HepG2 (cell line): Measurements from ENCODE around the gene EMC8. TPM values are rescaled to one million over a fixed set of nuclear protein-coding genes. Genes with fewer than 3 reads are reported as not detected.

Experiments used
- ARHGAP35 ChIP-seq: sonication (generic); formaldehyde crosslinking; IDR thresholded peaks from 2 replicates; pipeline ENCODE4 v1.9.0; 2022; ENCODE audit warnings: mild to moderate bottlenecking, inconsistent platforms, moderate library complexity, missing genetic modification reagents, borderline replicate concordance
- CBX2 ChIP-seq, 2 experiments: fragments of 200-600 bp in 1 of 2; sonication (generic); formaldehyde crosslinking in 1 of 2; IDR thresholded peaks; 2 replicates each; pipeline versions ENCODE4 v1.7.0 to v1.8.1; 2018 to 2022; ENCODE audit warnings: low read depth in 2 of 2, low read length in 1 of 2, mild to moderate bottlenecking in 1 of 2, missing genetic modification reagents in 1 of 2
- CEBPG ChIP-seq: IDR thresholded peaks from 2 replicates; pipeline ENCODE4 v1.6.1; 2016
- ETS1 ChIP-seq: sonication (generic); formaldehyde crosslinking; IDR thresholded peaks from 2 replicates; pipeline ENCODE4 v1.4.0; 2020; ENCODE audit warnings: missing genetic modification reagents
- ETV5 ChIP-seq: IDR thresholded peaks from 2 replicates; pipeline ENCODE4 v1.6.1; 2018; ENCODE audit warnings: missing biosample characterization, missing genetic modification reagents, inconsistent platforms, borderline replicate concordance
- GATA4 ChIP-seq: sonication (generic); IDR thresholded peaks from 2 replicates; pipeline ENCODE4 v1.6.1; 2016; ENCODE audit warnings: antibody characterized with exemption, low read depth, borderline replicate concordance
- GLI4 ChIP-seq: sonication (generic); formaldehyde crosslinking; IDR thresholded peaks from 2 replicates; pipeline ENCODE4 v1.5.1; 2020; ENCODE audit warnings: missing genetic modification reagents, mild to moderate bottlenecking, moderate library complexity, borderline replicate concordance
- GMEB1 ChIP-seq: sonication (generic); formaldehyde crosslinking; IDR thresholded peaks from 2 replicates; pipeline ENCODE4 v1.5.1; 2020; ENCODE audit warnings: missing genetic modification reagents, mild to moderate bottlenecking, borderline replicate concordance
- HCFC1 ChIP-seq: fragments of 150-350 bp; IDR thresholded peaks from 2 replicates; pipeline ENCODE4 v1.6.1; 2014; ENCODE audit warnings: low read depth, low read length
- PITX1 ChIP-seq: sonication (generic); formaldehyde crosslinking; IDR thresholded peaks from 2 replicates; pipeline ENCODE4 v1.5.1; 2020; ENCODE audit warnings: mild to moderate bottlenecking, missing genetic modification reagents
- STAT5B ChIP-seq: sonication (generic); formaldehyde crosslinking; IDR thresholded peaks from 2 replicates; pipeline ENCODE4 v1.4.0; 2020; ENCODE audit warnings: missing genetic modification reagents
- TCF12 ChIP-seq, 2 experiments: fragments of 450-650 bp in 1 of 2; sonication (generic) in 1 of 2; formaldehyde crosslinking in 1 of 2; IDR thresholded peaks; 2 replicates each; pipeline versions ENCODE4 v1.6.1 to v1.8.0; 2017 to 2022; ENCODE audit warnings: antibody characterized with exemption in 1 of 2, mild to moderate bottlenecking in 1 of 2, missing genetic modification reagents in 1 of 2, moderate library complexity in 1 of 2
- TEAD2 ChIP-seq: sonication (generic); formaldehyde crosslinking; IDR thresholded peaks from 2 replicates; pipeline ENCODE4 v1.9.0; 2021; ENCODE audit warnings: missing genetic modification reagents
- THAP9 ChIP-seq: sonication (generic); formaldehyde crosslinking; IDR thresholded peaks from 2 replicates; pipeline ENCODE4; 2020; ENCODE audit warnings: missing genetic modification reagents, mild to moderate bottlenecking, borderline replicate concordance
- ZFP37 ChIP-seq: sonication (generic); formaldehyde crosslinking; IDR thresholded peaks from 2 replicates; pipeline ENCODE4 v1.4.0; 2020; ENCODE audit warnings: missing genetic modification reagents, borderline replicate concordance
- ZNF143 ChIP-seq: sonication (generic); formaldehyde crosslinking; IDR thresholded peaks from 2 replicates; pipeline ENCODE4 v1.4.0; 2020; ENCODE audit warnings: missing genetic modification reagents
- ZNF546 ChIP-seq: sonication (generic); formaldehyde crosslinking; conservative IDR thresholded peaks from 2 replicates; pipeline ENCODE4 v1.8.1; 2023; ENCODE audit warnings: mild to moderate bottlenecking, missing genetic modification reagents
- ZNF563 ChIP-seq: sonication (generic); formaldehyde crosslinking; IDR thresholded peaks from 2 replicates; pipeline ENCODE4 v1.8.0; 2022; ENCODE audit warnings: mild to moderate bottlenecking, moderate library complexity, missing genetic modification reagents
- ZNF605 ChIP-seq: sonication (generic); formaldehyde crosslinking; IDR thresholded peaks from 2 replicates; pipeline ENCODE4 v1.8.0; 2022; ENCODE audit warnings: mild to moderate bottlenecking, missing genetic modification reagents
- ZUFSP ChIP-seq: sonication (generic); formaldehyde crosslinking; IDR thresholded peaks from 2 replicates; pipeline ENCODE4 v1.9.0; 2021; ENCODE audit warnings: missing genetic modification reagents, mild to moderate bottlenecking, borderline replicate concordance
- polyA plus RNA-seq, 8 experiments: library from polyadenylated mRNA; depleted of rRNA in 3 of 8; stranded (reverse) in 7 of 8; unstranded in 1 of 8; fragments of >200 nt; fragmentation: Illumina TruSeq in 4 of 8; extraction: Trizol in 4 of 8; gene quantifications; 2 replicates each; pipeline versions ENCODE4 v1.2.1 to v1.2.3, GENCODE V29; 2011 to 2016; ENCODE audit warnings: low read depth in 4 of 8, missing spikeins in 1 of 8, mixed read lengths in 1 of 8; ENCODE audit not compliant: insufficient read depth in 1 of 8
- total RNA-seq, 5 experiments: library from RNA; depleted of rRNA; stranded (reverse); fragments of >200 nt; fragmentation: Illumina TruSeq; extraction: Trizol; gene quantifications; 2 replicates each; pipeline ENCODE4 v1.2.3, GENCODE V29; 2016; ENCODE audit warnings: low read depth in 1 of 5
- TF ChIP-seq, protein P1 (sequence below): sonication (generic); formaldehyde crosslinking; IDR thresholded peaks from 2 replicates; pipeline ENCODE4 v1.5.0; 2020; ENCODE audit warnings: missing genetic modification reagents, mild to moderate bottlenecking, borderline replicate concordance

The EMC8 gene
- total and polyA plus RNA-seq, 2 of the 13 experiments (the other 11 are each of a cell fraction or from before 2014, with no cell fraction given) = 55.0 to 76.0 TPM

DNA sequence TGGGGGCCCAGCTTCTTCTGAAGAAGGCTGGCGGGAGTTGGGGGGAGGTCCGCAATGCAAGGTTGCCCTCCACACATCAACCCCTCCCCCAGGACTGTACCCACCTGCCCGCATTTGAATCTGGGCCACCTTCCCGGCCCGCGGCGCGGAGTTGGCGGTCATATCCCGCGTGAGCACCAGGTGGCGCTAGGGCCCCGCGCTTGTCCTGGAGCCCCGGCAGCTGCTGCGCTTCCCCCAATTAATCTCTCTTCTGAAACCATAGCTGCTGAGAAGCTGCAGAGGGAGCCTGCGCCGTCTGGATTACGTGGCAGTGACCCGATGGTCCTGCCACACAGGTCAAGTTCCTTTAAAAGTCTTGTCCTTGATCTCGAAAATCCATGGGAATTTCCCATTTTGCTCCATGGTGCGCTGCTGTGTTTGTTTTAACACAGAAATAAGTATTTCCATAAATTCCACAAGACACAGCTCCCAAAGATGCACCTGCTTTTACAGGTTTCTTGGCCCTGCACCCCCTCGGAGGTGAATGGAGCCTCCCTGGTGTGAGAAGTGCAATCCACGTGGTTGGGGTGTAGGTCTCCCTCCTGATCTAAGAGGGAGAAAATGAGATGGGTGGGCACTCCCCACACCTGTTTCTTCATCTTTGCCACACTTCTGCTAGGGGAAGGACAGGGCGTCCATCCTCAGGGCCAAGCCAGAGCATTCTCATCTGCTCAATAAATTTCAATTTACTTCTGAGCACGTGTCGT is 22.2 kb upstream of the EMC8 start (continued):
- TF ChIP-seq THAP9 (CRISPR knock-in tag) (peak; percentile 6; the same call in 1 of the 2 replicates), TEAD2 (CRISPR knock-in tag) (no peak), GMEB1 (no peak), ZNF563 (no peak), ETS1 (CRISPR knock-in tag) (no peak), TCF12 (IDR thresholded peaks at IDR 0.05) (no peak), TCF12 (CRISPR knock-in tag; IDR thresholded peaks at IDR 0.05) (no peak), CEBPG (CRISPR knock-in tag) (peak; percentile 17; the same call in 1 of the 2 replicates), CBX2 (IDR thresholded peaks at IDR 0.05; ENCODE audit: low read depth, low read length) (no peak), CBX2 (CRISPR knock-in tag; IDR thresholded peaks at IDR 0.05; ENCODE audit: low read depth) (no peak), STAT5B (CRISPR knock-in tag) (no peak), ZNF143 (CRISPR knock-in tag) (no peak), ZUFSP (CRISPR knock-in tag) (no peak), GATA4 (no peak), GLI4 (no peak), ZNF546 (CRISPR knock-in tag) (no peak), ETV5 (no peak; the same call in 1 of the 2 replicates), PITX1 (CRISPR knock-in tag) (peak; percentile 83), ZFP37 (CRISPR knock-in tag) (no peak), HCFC1 (no peak), ARHGAP35 (0 out of 2 replicates have a peak, but pooled peaks have one; percentile 30), ZNF605 (CRISPR knock-in tag) (peak; percentile 31; the same call in 1 of the 2 replicates)
- TF ChIP-seq, protein P1, sequence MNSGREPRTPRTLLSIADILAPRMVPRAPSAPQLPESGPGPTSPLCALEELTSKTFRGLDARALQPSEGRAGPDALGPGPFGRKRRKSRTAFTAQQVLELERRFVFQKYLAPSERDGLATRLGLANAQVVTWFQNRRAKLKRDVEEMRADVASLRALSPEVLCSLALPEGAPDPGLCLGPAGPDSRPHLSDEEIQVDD (CRISPR knock-in tag) = no peak
